K562 (cell line): ENCODE data around the gene FAM169A. TPM values are rescaled to one million over a fixed set of nuclear protein-coding genes. Genes with fewer than 3 reads are reported as not detected.

Experiments used
- ATAC-seq: fragments of 200-7000 bp; cut with Tn5 transposase; 3 replicates; pipeline ENCODE4 v1.9.1; 2020; ENCODE audit warnings: moderate library complexity
- BruUV-seq: library from RNA; stranded (reverse); fragments of 400-500 nt; replicated peaks from 2 replicates; lab custom pipeline; 2021; lab: Mats Ljungman, UMichigan
- CTCF ChIA-PET: fragments of 300-600 bp; formaldehyde crosslinking; extraction: SDS; loops from one replicate; lab custom pipeline; 2021; ENCODE audit warnings: low intra/inter-chr PET ratio; lab: Yijun Ruan, JAX
- POLR2A ChIA-PET: fragments of 300-600, 350-650 bp; sonication (Branson Sonifier 250); formaldehyde crosslinking; extraction: SDS; loops from one replicate; lab custom pipeline; 2021; ENCODE audit warnings: antibody characterized with exemption, inconsistent platforms; lab: Yijun Ruan, JAX
- DNase-seq, 4 experiments: peaks; one replicate each; pipeline versions ENCODE4 v3.0.0 to v3.0.0-alpha.2; 2011 to 2018; ENCODE audit warnings: low spot score in 3 of 4, mixed read lengths in 3 of 4; ENCODE audit errors: extremely low read depth in 1 of 4
- FAIRE-seq: peaks from 2 replicates; lab custom pipeline; 2011; peaks lifted over from hg19 to GRCh38; lab: Jason Lieb, UNC
- H2AFZ ChIP-seq: 2 replicates; pipeline ENCODE4 v1.6.0; 2011; ENCODE audit warnings: low read depth, low read length, control low read depth, inconsistent platforms
- H3K27ac ChIP-seq: fragments of 200-600 bp; 3 replicates; pipeline ENCODE4 v1.8.0; 2011; ENCODE audit warnings: low read depth, mild to moderate bottlenecking, control low read depth, inconsistent platforms, low read length, moderate library complexity, mixed read lengths; ENCODE audit errors: extremely low read depth
- H3K27me3 ChIP-seq, 2 experiments: fragments of 300-600 bp in 1 of 2; 2 replicates in 1 of 2; 3 replicates in 1 of 2; pipeline versions ENCODE4 v1.6.0 to v1.8.0; 2011; ENCODE audit warnings: inconsistent platforms in 2 of 2, low read length in 2 of 2, mild to moderate bottlenecking in 1 of 2, mixed read lengths in 1 of 2, moderate library complexity in 1 of 2; ENCODE audit not compliant: control insufficient read depth in 2 of 2, insufficient read depth in 2 of 2
- H3K36me3 ChIP-seq: fragments of 300-600 bp; 3 replicates; pipeline ENCODE4 v1.8.0; 2011; ENCODE audit warnings: mild to moderate bottlenecking, low read length, inconsistent platforms; ENCODE audit not compliant: control insufficient read depth, insufficient read depth
- H3K4me1 ChIP-seq, 2 experiments: fragments of 200-600 bp in 1 of 2; replicated peaks in 1 of 2; 2 replicates in 1 of 2; 3 replicates in 1 of 2; pipeline versions ENCODE4 v1.5.1 to v1.8.0; 2011; ENCODE audit warnings: inconsistent platforms in 2 of 2, low read length in 2 of 2, mild to moderate bottlenecking in 1 of 2, mixed read lengths in 1 of 2, moderate library complexity in 1 of 2; ENCODE audit not compliant: control insufficient read depth in 2 of 2, insufficient read depth in 2 of 2
- H3K4me2 ChIP-seq: 2 replicates; pipeline ENCODE4 v1.6.1; 2011; ENCODE audit warnings: low read length, control low read depth, inconsistent platforms, mixed read lengths; ENCODE audit not compliant: insufficient read depth
- H3K4me3 ChIP-seq: fragments of 200-600 bp; sonication (generic), shearing (Covaris generic); 2 replicates; pipeline ENCODE4 v1.5.1; 2016; ENCODE audit warnings: control low read depth, inconsistent platforms
- H3K79me2 ChIP-seq: fragments of 200-600 bp; 3 replicates; pipeline ENCODE4 v1.8.0; 2011; ENCODE audit warnings: low read length, inconsistent platforms; ENCODE audit not compliant: control insufficient read depth, insufficient read depth
- H3K9ac ChIP-seq, 2 experiments: 2 replicates each; pipeline versions ENCODE4 v1.6.0 to v1.6.1; 2011; ENCODE audit warnings: low read depth in 2 of 2, low read length in 2 of 2, control low read depth in 1 of 2, inconsistent platforms in 1 of 2, mild to moderate bottlenecking in 1 of 2, mixed read lengths in 1 of 2; ENCODE audit not compliant: insufficient read depth in 1 of 2
- H3K9me1 ChIP-seq: one replicate; pipeline ENCODE4 v1.6.0; 2011; ENCODE audit warnings: inconsistent platforms, mild to moderate bottlenecking, low read length, moderate library complexity; ENCODE audit not compliant: control insufficient read depth, insufficient read depth
- H3K9me3 ChIP-seq: replicated peaks from 2 replicates; pipeline ENCODE4 v1.5.1; 2011; ENCODE audit warnings: low read depth, low read length, inconsistent platforms; ENCODE audit not compliant: control insufficient read depth, insufficient read depth
- H4K20me1 ChIP-seq: replicated peaks from 2 replicates; pipeline ENCODE4 v1.6.1; 2011; ENCODE audit warnings: low read length, inconsistent platforms, mixed read lengths; ENCODE audit not compliant: control insufficient read depth, insufficient read depth
- CBX3 ChIP-seq, 2 experiments: IDR thresholded peaks; 1 replicate in 1 of 2; 2 replicates in 1 of 2; pipeline ENCODE4 v1.6.1; 2012; ENCODE audit warnings: inconsistent platforms in 2 of 2, low read length in 2 of 2, borderline replicate concordance in 1 of 2, control low read depth in 1 of 2
- MCM3 ChIP-seq: fragments of 450-650 bp; IDR thresholded peaks from 2 replicates; pipeline ENCODE4 v1.6.1; 2016
- MEF2A ChIP-seq: IDR thresholded peaks from 2 replicates; pipeline ENCODE4 v1.6.1; 2011; ENCODE audit warnings: low read depth, mild to moderate bottlenecking, low read length, moderate library complexity; ENCODE audit not compliant: control insufficient read depth
- MIER1 ChIP-seq: fragments of 450-650 bp; IDR thresholded peaks from 2 replicates; pipeline ENCODE4 v1.6.1; 2016; ENCODE audit warnings: antibody characterized with exemption, mild to moderate bottlenecking, low read depth
- NR4A1 ChIP-seq, 2 experiments: fragments of 250-450 bp in 1 of 2; fragments of 450-650 bp in 1 of 2; sonication (Bioruptor Pico) in 1 of 2; IDR thresholded peaks; 2 replicates each; pipeline versions ENCODE4 v1.4.0 to v1.6.1; 2016 to 2020; ENCODE audit warnings: mild to moderate bottlenecking in 2 of 2, missing compliant biosample characterization in 1 of 2, missing genetic modification characterization in 1 of 2, moderate library complexity in 1 of 2
- RFX5 ChIP-seq: IDR thresholded peaks from 2 replicates; pipeline ENCODE4 v1.6.1; 2011; ENCODE audit warnings: low read depth, mild to moderate bottlenecking, improper control_type of control experiment, low read length
- ZNF263 ChIP-seq: sonication (generic); formaldehyde crosslinking; IDR thresholded peaks from 2 replicates; pipeline ENCODE4 v1.8.0; 2022; ENCODE audit warnings: mild to moderate bottlenecking, missing genetic modification reagents, borderline replicate concordance
- ZNF551 ChIP-seq: fragments of 250-450 bp; sonication (Bioruptor Pico); IDR thresholded peaks from 2 replicates; pipeline ENCODE4 v1.5.0; 2021; ENCODE audit warnings: mild to moderate bottlenecking, moderate library complexity
- WGBS: fragments of 100-300 bp; shearing (Covaris generic); methylation state at CpG from one replicate; pipeline ENCODE4 v1.1.6; 2016; ENCODE audit warnings: low coverage, mixed read lengths; ENCODE audit not compliant: insufficient coverage; ENCODE audit errors: missing lambda C conversion rate; 5-methylcytosine and 5-hydroxymethylcytosine counted together
- in situ Hi-C: fragments of 300-500 bp; cut with MboI; formaldehyde crosslinking; loops from 4 replicates; pipeline ENCODE4 v1.15.0; 2018; ENCODE audit warnings: inconsistent platforms, mixed read lengths
- intact Hi-C: fragments of 100-400 bp; cut with micrococcal nuclease; formaldehyde crosslinking; loops from 2 replicates; pipeline ENCODE4 v1.14.2; 2022
- polyA plus RNA-seq, 8 experiments: library from polyadenylated mRNA; depleted of rRNA in 4 of 8; stranded (reverse) in 5 of 8; unstranded in 3 of 8; fragments of >200 nt; fragmentation: Nextera tagmentation in 2 of 8; fragmentation: Illumina TruSeq in 1 of 8; extraction: Ambion mirVana in 2 of 8; extraction: Trizol in 1 of 8; gene quantifications; 2 replicates each; pipeline versions ENCODE4 v1.2.1 to v1.2.3, GENCODE V29; 2011 to 2014; ENCODE audit warnings: inconsistent platforms in 1 of 8, missing spikeins in 1 of 8
- total RNA-seq, 7 experiments: library from RNA; depleted of rRNA in 6 of 7; stranded (reverse); fragments of >200 nt in 6 of 7; fragmentation: Illumina TruSeq in 2 of 7; extraction: Trizol in 2 of 7; gene quantifications; 2 replicates each; pipeline versions ENCODE4 v1.2.1 to v1.2.3, GENCODE V29; 2011 to 2021; ENCODE audit warnings: low replicate concordance in 1 of 7
- TF ChIP-seq, protein P1 (sequence below): fragments of 450-650 bp; IDR thresholded peaks from 2 replicates; pipeline ENCODE4 v1.6.1; 2016; ENCODE audit warnings: missing biosample characterization, missing genetic modification characterization
- TF ChIP-seq, protein P2 (sequence below): fragments of 450-650 bp; formaldehyde crosslinking; IDR thresholded peaks from 2 replicates; pipeline ENCODE4 v1.4.0; 2022; ENCODE audit warnings: missing genetic modification characterization
- TF ChIP-seq, protein P3 (sequence below): sonication (generic); IDR thresholded peaks from 2 replicates; pipeline ENCODE4 v1.6.1; 2016

Gene FAM169A
- total and polyA plus RNA-seq, 9 of the 15 experiments (the other 6 are each of a cell fraction or from before 2014, with no cell fraction given): 0.01 to 0.04 TPM; not detected in 7

DNA sequence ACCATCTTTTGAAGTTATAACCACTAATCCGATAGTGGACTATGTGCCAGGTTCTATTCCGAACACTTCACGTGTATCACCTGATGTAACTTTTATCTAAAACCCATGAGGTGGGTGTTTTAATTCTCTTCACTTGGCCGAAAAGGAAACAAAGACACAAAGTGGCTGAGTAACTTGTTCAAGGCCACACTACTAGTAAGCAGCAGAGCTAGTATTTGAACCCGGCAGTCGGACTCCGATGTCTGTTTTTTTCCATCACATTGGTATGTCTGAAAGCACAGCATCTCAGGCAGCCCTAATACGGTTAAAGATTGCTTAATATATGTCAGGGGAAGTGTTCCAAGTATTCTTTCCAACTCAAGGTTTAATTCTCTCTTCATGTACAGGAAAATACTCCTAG is 16.2 kb downstream of the FAM169A start (continued):
- TF ChIP-seq NR4A1 (CRISPR knock-in tag; IDR thresholded peaks at IDR 0.05) (no peak), NR4A1 (tag; IDR thresholded peaks at IDR 0.05) (no peak), ZNF263 (CRISPR knock-in tag) (no peak), MEF2A (no peak), RFX5 (no peak), CBX3 (IDR thresholded peaks at IDR 0.05; ENCODE audit: borderline replicate concordance in 1 of 2, low read length in 2 of 2) (no peak), ZNF551 (CRISPR knock-in tag) (no peak), MCM3 (no peak)
- TF ChIP-seq, protein P1, sequence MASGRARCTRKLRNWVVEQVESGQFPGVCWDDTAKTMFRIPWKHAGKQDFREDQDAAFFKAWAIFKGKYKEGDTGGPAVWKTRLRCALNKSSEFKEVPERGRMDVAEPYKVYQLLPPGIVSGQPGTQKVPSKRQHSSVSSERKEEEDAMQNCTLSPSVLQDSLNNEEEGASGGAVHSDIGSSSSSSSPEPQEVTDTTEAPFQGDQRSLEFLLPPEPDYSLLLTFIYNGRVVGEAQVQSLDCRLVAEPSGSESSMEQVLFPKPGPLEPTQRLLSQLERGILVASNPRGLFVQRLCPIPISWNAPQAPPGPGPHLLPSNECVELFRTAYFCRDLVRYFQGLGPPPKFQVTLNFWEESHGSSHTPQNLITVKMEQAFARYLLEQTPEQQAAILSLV (tag): no peak
- TF ChIP-seq, protein P2, sequence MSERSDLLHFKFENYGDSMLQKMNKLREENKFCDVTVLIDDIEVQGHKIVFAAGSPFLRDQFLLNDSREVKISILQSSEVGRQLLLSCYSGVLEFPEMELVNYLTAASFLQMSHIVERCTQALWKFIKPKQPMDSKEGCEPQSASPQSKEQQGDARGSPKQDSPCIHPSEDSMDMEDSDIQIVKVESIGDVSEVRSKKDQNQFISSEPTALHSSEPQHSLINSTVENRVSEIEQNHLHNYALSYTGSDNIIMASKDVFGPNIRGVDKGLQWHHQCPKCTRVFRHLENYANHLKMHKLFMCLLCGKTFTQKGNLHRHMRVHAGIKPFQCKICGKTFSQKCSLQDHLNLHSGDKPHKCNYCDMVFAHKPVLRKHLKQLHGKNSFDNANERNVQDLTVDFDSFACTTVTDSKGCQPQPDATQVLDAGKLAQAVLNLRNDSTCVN (CRISPR knock-in tag): no peak

DNA sequence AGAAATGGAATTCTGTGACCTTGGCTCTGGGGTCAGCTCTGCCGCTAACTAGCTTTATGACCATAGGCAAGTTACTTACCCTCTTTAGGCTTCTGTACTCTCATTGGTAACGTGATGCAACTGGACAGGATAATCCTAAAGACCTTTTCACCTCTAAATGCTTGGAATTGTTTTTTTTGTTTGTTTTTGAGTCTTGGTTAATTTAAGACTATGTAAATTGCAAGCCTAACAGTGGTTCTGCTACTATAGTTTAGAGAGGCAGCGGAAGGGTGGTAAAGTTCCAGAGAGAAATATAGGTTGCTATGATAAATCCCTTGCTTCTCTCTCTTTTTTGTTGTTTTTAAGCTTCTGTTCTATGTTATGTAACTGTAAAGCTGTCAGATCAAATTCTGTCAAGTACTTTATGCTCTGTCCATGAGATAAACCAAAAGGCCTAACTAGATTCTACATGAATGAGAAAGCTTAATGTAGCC is 17.6 kb downstream of the FAM169A start:
- ChIA-PET CTCF (no interaction called here), POLR2A (interaction anchor here (0.8 kb wide), 1 partner anchor 13 kb away, joined by 3 read pairs; no protein-coding TSS in a partner anchor)
- H3K36me3 ChIP-seq: no peaks in the 10 kb centered on the region
- H2AFZ ChIP-seq: no peak overlapping the region
- H3K9me3 ChIP-seq: no peaks in the 10 kb centered on the region
- TF ChIP-seq MIER1: no peak
- TF ChIP-seq, protein P3, sequence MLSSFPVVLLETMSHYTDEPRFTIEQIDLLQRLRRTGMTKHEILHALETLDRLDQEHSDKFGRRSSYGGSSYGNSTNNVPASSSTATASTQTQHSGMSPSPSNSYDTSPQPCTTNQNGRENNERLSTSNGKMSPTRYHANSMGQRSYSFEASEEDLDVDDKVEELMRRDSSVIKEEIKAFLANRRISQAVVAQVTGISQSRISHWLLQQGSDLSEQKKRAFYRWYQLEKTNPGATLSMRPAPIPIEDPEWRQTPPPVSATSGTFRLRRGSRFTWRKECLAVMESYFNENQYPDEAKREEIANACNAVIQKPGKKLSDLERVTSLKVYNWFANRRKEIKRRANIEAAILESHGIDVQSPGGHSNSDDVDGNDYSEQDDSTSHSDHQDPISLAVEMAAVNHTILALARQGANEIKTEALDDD: 0 out of 2 replicates have a peak, but pooled peaks have one; percentile 18
- ATAC-seq (no peak), FAIRE-seq (no peak), DNase-seq (no peak)
- no peak overlapping the region for H3K4me3 ChIP-seq
- in situ Hi-C loops (no loop called here), intact Hi-C loops (no loop called here)
- H3K4me1 ChIP-seq: no peaks in the 10 kb centered on the region
- no peak overlapping the region for H3K27ac ChIP-seq
- H3K4me2 ChIP-seq: no peak overlapping the region
- WGBS: 10% methylated on average over 3 of the region's 3 CpGs
- no peaks in the 10 kb centered on the region for H3K9me1 ChIP-seq
- H3K79me2 ChIP-seq: no peaks in the 10 kb centered on the region
- no peaks in the 10 kb centered on the region for H4K20me1 ChIP-seq
- H3K9ac ChIP-seq: no peak overlapping the region
- BruUV-seq: no TSS peak
- peaks cover 3 to 10% of the 10 kb centered on the region in 2 experiments; a peak in 3 of 5 replicates for H3K27me3 ChIP-seq
